ENCODE data around the gene SEMA6B. TPM values are rescaled to one million over a fixed set of nuclear protein-coding genes. Genes with fewer than 3 reads are reported as not detected.

The SEMA6B gene
- total and polyA plus RNA-seq, 2 of the 8 experiments (the other 6 are each of a cell fraction or from before 2014, with no cell fraction given): 31.3 to 54.4 TPM

DNA sequence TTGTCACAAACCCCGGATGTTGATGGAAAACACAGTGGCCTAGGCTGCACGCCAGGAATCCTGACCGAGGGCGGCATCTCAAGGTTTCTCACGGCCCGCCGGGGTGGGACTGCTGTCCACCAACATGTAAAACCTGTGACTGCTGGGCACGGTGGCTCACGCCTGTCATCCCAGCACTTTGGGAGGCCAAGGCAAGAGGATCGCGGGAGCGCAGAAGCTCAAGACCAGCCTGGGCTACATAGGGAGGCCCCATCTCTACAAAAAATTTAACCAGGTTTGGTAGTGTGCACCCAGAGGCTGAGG is 52.4 kb downstream of the SEMA6B start (continued):
- TF ChIP-seq, protein P1, sequence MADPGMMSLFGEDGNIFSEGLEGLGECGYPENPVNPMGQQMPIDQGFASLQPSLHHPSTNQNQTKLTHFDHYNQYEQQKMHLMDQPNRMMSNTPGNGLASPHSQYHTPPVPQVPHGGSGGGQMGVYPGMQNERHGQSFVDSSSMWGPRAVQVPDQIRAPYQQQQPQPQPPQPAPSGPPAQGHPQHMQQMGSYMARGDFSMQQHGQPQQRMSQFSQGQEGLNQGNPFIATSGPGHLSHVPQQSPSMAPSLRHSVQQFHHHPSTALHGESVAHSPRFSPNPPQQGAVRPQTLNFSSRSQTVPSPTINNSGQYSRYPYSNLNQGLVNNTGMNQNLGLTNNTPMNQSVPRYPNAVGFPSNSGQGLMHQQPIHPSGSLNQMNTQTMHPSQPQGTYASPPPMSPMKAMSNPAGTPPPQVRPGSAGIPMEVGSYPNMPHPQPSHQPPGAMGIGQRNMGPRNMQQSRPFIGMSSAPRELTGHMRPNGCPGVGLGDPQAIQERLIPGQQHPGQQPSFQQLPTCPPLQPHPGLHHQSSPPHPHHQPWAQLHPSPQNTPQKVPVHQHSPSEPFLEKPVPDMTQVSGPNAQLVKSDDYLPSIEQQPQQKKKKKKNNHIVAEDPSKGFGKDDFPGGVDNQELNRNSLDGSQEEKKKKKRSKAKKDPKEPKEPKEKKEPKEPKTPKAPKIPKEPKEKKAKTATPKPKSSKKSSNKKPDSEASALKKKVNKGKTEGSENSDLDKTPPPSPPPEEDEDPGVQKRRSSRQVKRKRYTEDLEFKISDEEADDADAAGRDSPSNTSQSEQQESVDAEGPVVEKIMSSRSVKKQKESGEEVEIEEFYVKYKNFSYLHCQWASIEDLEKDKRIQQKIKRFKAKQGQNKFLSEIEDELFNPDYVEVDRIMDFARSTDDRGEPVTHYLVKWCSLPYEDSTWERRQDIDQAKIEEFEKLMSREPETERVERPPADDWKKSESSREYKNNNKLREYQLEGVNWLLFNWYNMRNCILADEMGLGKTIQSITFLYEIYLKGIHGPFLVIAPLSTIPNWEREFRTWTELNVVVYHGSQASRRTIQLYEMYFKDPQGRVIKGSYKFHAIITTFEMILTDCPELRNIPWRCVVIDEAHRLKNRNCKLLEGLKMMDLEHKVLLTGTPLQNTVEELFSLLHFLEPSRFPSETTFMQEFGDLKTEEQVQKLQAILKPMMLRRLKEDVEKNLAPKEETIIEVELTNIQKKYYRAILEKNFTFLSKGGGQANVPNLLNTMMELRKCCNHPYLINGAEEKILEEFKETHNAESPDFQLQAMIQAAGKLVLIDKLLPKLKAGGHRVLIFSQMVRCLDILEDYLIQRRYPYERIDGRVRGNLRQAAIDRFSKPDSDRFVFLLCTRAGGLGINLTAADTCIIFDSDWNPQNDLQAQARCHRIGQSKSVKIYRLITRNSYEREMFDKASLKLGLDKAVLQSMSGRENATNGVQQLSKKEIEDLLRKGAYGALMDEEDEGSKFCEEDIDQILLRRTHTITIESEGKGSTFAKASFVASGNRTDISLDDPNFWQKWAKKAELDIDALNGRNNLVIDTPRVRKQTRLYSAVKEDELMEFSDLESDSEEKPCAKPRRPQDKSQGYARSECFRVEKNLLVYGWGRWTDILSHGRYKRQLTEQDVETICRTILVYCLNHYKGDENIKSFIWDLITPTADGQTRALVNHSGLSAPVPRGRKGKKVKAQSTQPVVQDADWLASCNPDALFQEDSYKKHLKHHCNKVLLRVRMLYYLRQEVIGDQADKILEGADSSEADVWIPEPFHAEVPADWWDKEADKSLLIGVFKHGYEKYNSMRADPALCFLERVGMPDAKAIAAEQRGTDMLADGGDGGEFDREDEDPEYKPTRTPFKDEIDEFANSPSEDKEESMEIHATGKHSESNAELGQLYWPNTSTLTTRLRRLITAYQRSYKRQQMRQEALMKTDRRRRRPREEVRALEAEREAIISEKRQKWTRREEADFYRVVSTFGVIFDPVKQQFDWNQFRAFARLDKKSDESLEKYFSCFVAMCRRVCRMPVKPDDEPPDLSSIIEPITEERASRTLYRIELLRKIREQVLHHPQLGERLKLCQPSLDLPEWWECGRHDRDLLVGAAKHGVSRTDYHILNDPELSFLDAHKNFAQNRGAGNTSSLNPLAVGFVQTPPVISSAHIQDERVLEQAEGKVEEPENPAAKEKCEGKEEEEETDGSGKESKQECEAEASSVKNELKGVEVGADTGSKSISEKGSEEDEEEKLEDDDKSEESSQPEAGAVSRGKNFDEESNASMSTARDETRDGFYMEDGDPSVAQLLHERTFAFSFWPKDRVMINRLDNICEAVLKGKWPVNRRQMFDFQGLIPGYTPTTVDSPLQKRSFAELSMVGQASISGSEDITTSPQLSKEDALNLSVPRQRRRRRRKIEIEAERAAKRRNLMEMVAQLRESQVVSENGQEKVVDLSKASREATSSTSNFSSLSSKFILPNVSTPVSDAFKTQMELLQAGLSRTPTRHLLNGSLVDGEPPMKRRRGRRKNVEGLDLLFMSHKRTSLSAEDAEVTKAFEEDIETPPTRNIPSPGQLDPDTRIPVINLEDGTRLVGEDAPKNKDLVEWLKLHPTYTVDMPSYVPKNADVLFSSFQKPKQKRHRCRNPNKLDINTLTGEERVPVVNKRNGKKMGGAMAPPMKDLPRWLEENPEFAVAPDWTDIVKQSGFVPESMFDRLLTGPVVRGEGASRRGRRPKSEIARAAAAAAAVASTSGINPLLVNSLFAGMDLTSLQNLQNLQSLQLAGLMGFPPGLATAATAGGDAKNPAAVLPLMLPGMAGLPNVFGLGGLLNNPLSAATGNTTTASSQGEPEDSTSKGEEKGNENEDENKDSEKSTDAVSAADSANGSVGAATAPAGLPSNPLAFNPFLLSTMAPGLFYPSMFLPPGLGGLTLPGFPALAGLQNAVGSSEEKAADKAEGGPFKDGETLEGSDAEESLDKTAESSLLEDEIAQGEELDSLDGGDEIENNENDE (IDR thresholded peaks at IDR 0.05; ENCODE audit: insufficient replicate concordance, low read length): no peak
- no peak for TF ChIP-seq TCF12 (IDR thresholded peaks at IDR 0.05; ENCODE audit: low read depth, low read length)

All from H1 (cell line).